HEK293 (cell line): ENCODE data around the gene VAV3.

Source experiments
- CTCF ChIA-PET: fragments of 350-600 bp; formaldehyde crosslinking; extraction: SDS; loops from one replicate; lab custom pipeline; 2021; ENCODE audit warnings: antibody characterized with exemption; lab: Yijun Ruan, JAX
- POLR2A ChIA-PET: fragments of 300-600 bp; formaldehyde crosslinking; extraction: SDS; loops from one replicate; lab custom pipeline; 2020; ENCODE audit warnings: antibody characterized with exemption, inconsistent platforms; lab: Yijun Ruan, JAX
- H3K27ac ChIP-seq: fragments of 200-500 bp; sonication (Bioruptor generic); 2 replicates; pipeline ENCODE4 v1.5.1; 2014; ENCODE audit warnings: low read depth, low read length, control low read depth, inconsistent platforms; ENCODE audit errors: extremely low read depth
- H3K36me3 ChIP-seq, 2 experiments: fragments of 200-500 bp in 1 of 2; sonication (Bioruptor generic) in 1 of 2; 1 replicate in 1 of 2; 2 replicates in 1 of 2; pipeline ENCODE4 v1.5.1; 2014 to 2017; ENCODE audit warnings: inconsistent platforms in 2 of 2, low read length in 2 of 2; ENCODE audit not compliant: control insufficient read depth in 2 of 2, insufficient read depth in 1 of 2
- H3K4me1 ChIP-seq: fragments of 200-500 bp; sonication (Bioruptor generic); 2 replicates; pipeline ENCODE4 v1.5.1; 2014; ENCODE audit warnings: mild to moderate bottlenecking, low read length, inconsistent platforms; ENCODE audit not compliant: control insufficient read depth, insufficient read depth
- H3K4me3 ChIP-seq: 2 replicates; pipeline ENCODE4 v1.5.1; 2011; ENCODE audit warnings: low read depth, mild to moderate bottlenecking, control low read depth, low read length, moderate library complexity
- H3K9me3 ChIP-seq: fragments of 200-500 bp; sonication (Bioruptor generic); 2 replicates; pipeline ENCODE4 v1.5.1; 2014; ENCODE audit warnings: low read depth, low read length, inconsistent platforms; ENCODE audit not compliant: control insufficient read depth, insufficient read depth
- MYNN ChIP-seq: fragments of 450-650 bp; formaldehyde crosslinking; IDR thresholded peaks from 2 replicates; pipeline ENCODE4 v1.5.1; 2016; ENCODE audit warnings: missing biosample characterization, missing genetic modification characterization, borderline replicate concordance
- PATZ1 ChIP-seq: fragments of 450-650 bp; formaldehyde crosslinking; IDR thresholded peaks from 2 replicates; pipeline ENCODE4 v1.5.1; 2016; ENCODE audit warnings: missing biosample characterization, missing genetic modification characterization
- PRDM4 ChIP-seq: fragments of 450-650 bp; formaldehyde crosslinking; IDR thresholded peaks from 2 replicates; pipeline ENCODE4 v1.5.1; 2017; ENCODE audit warnings: missing biosample characterization, missing genetic modification characterization
- PRDM6 ChIP-seq: fragments of 450-650 bp; formaldehyde crosslinking; IDR thresholded peaks from 2 replicates; pipeline ENCODE4 v1.5.1; 2017; ENCODE audit warnings: missing biosample characterization, missing genetic modification characterization
- SCRT2 ChIP-seq: fragments of 450-650 bp; formaldehyde crosslinking; IDR thresholded peaks from 2 replicates; pipeline ENCODE4 v1.5.1; 2016; ENCODE audit warnings: missing biosample characterization, missing genetic modification characterization
- SP3 ChIP-seq: fragments of 450-650 bp; formaldehyde crosslinking; IDR thresholded peaks from 2 replicates; pipeline ENCODE4 v1.5.1; 2016; ENCODE audit warnings: missing biosample characterization, missing genetic modification characterization
- ZBTB48 ChIP-seq: fragments of 450-650 bp; formaldehyde crosslinking; IDR thresholded peaks from 2 replicates; pipeline ENCODE4 v1.5.1; 2016; ENCODE audit warnings: missing biosample characterization, missing genetic modification characterization
- ZNF184 ChIP-seq: fragments of 450-650 bp; IDR thresholded peaks from 2 replicates; pipeline ENCODE4 v1.5.1; 2018; ENCODE audit warnings: missing biosample characterization, mild to moderate bottlenecking, missing genetic modification characterization
- ZNF24 ChIP-seq: fragments of 450-650 bp; formaldehyde crosslinking; IDR thresholded peaks from 2 replicates; pipeline ENCODE4 v1.5.1; 2016; ENCODE audit warnings: missing biosample characterization, missing genetic modification characterization
- ZNF350 ChIP-seq: fragments of 450-650 bp; formaldehyde crosslinking; IDR thresholded peaks from 2 replicates; pipeline ENCODE4 v1.5.0; 2017; ENCODE audit warnings: missing biosample characterization, mild to moderate bottlenecking, missing genetic modification characterization
- ZNF488 ChIP-seq: fragments of 450-650 bp; formaldehyde crosslinking; IDR thresholded peaks from 2 replicates; pipeline ENCODE4 v1.5.1; 2016; ENCODE audit warnings: missing biosample characterization, missing genetic modification characterization
- ZNF513 ChIP-seq: fragments of 450-650 bp; IDR thresholded peaks from 2 replicates; pipeline ENCODE4 v1.5.1; 2018; ENCODE audit warnings: missing biosample characterization, missing genetic modification characterization
- ZNF521 ChIP-seq: fragments of 450-650 bp; formaldehyde crosslinking; IDR thresholded peaks from 2 replicates; pipeline ENCODE4 v1.5.1; 2017; ENCODE audit warnings: missing biosample characterization, mild to moderate bottlenecking, missing genetic modification characterization
- ZNF549 ChIP-seq: fragments of 450-650 bp; IDR thresholded peaks from 2 replicates; pipeline ENCODE4 v1.5.1; 2018; ENCODE audit warnings: missing biosample characterization, missing genetic modification characterization, mild to moderate bottlenecking, inconsistent platforms, moderate library complexity

The VAV3 gene

GRCh38 chr1:107617921-107618320 is 347.1 kb downstream of the VAV3 start:
- H3K27ac ChIP-seq, result no peak overlapping the region
- ChIA-PET POLR2A (no interaction called here), CTCF (interaction anchor here (0.6 kb wide), 1 partner anchor 54 kb away, joined by 3 read pairs; no protein-coding TSS in a partner anchor)
- H3K36me3 ChIP-seq, result no peaks in the 10 kb centered on the region
- no peak overlapping the region for H3K4me3 ChIP-seq
- no peaks in the 10 kb centered on the region for H3K4me1 ChIP-seq
- TF ChIP-seq ZNF549 (no peak), ZNF350 (tag by site-specific recombination) (no peak), PRDM4 (tag by site-specific recombination) (no peak), ZNF521 (no peak), ZNF24 (tag by site-specific recombination) (no peak), ZBTB48 (tag by site-specific recombination) (no peak)
- TF ChIP-seq, all 188 proteins: peak for 0
- H3K9me3 ChIP-seq, result no peaks in the 10 kb centered on the region

- ChIA-PET POLR2A (no interaction called here), CTCF (interaction anchor here (0.6 kb wide), 1 partner anchor 55 kb away, joined by 3 read pairs; no protein-coding TSS in a partner anchor)
- Histone ChIP-seq H3K4me3 (no peak overlapping the region), H3K9me3 (no peaks in the 10 kb centered on the region), H3K4me1 (no peaks in the 10 kb centered on the region), H3K27ac (no peak overlapping the region), H3K36me3 (no peaks in the 10 kb centered on the region)
- TF ChIP-seq MYNN (tag by site-specific recombination) (no peak), PATZ1 (no peak), PRDM6 (tag by site-specific recombination) (no peak), SP3 (tag by site-specific recombination) (no peak), ZNF513 (no peak), ZNF549 (no peak), SCRT2 (tag by site-specific recombination) (no peak), ZNF184 (tag by site-specific recombination) (no peak), ZNF488 (tag by site-specific recombination) (no peak)
Measured at GRCh38 chr1:107617456-107617855, 347.5 kb downstream of the VAV3 start.
